ENCODE data around the gene SPDYE1.
A peak's percentile ranks its signal among the peaks of the same experiment; 100 is the strongest.

The SPDYE1 gene

GRCh38 chr7:44046321-44047061 lies 48.8 kb downstream of the SPDYE1 start:
- ATAC-seq = peak; percentile 86
- peaks cover 57% of the 10 kb centered on the region for H3K36me3 Mint-ChIP-seq
- DNase-seq (ENCODE audit: low spot score in 2 of 2) = no peak
- peak overlapping the region; percentile 89 for H3K27ac Mint-ChIP-seq
- H3K9me3 Mint-ChIP-seq = no peaks in the 10 kb centered on the region
- peaks cover 55% of the 10 kb centered on the region for H3K4me1 Mint-ChIP-seq
- peak overlapping the region; percentile 80 for H3K4me3 Mint-ChIP-seq

DNA sequence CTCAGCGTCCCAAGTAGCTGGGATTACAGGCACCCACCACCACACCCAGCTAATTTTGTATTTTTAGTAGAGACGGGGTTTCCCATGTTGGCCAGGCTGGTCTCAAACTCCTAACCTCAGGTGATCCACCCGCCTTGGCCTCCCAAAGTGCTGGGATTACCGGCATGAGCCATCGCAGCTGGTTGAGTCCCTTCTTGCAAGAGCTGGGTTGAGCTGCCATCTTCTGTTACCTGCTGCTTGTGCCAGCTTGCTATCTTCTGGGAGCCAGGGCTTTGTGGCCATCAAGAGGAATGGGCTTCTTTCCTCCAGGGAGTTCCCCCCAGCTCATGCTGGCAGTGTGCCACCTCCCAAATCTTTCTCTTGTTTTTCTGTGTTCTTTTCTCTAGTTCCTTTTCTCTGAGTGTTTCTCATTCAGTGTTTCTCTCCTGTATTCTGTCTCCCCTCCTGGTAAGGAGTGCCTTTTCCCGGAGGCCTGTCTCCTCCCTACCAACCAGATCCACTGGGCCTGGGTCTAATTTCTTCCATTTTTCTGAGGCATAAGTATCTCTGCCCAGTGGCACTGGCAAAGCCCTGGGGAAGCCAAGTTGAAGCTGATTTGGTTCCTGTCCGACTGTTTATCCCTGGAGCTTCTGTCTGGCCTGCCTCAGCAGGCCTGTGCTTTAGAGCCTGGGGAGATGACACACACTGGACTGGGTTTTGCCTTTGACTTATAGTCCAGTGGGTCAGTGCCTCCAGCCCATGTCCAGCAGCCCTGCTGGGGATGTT lies 50.5 kb downstream of the SPDYE1 start:
- peak overlapping the region; percentile 86 for H3K27ac Mint-ChIP-seq
- DNase-seq (ENCODE audit: low spot score in 2 of 2) = no peak
- no peaks in the 10 kb centered on the region for H3K9me3 Mint-ChIP-seq
- peaks cover 74% of the 10 kb centered on the region for H3K36me3 Mint-ChIP-seq
- peak overlapping the region; percentile 34 for H3K4me3 Mint-ChIP-seq
- H3K4me1 Mint-ChIP-seq = peaks cover 55% of the 10 kb centered on the region
- no peak for ATAC-seq

DNA sequence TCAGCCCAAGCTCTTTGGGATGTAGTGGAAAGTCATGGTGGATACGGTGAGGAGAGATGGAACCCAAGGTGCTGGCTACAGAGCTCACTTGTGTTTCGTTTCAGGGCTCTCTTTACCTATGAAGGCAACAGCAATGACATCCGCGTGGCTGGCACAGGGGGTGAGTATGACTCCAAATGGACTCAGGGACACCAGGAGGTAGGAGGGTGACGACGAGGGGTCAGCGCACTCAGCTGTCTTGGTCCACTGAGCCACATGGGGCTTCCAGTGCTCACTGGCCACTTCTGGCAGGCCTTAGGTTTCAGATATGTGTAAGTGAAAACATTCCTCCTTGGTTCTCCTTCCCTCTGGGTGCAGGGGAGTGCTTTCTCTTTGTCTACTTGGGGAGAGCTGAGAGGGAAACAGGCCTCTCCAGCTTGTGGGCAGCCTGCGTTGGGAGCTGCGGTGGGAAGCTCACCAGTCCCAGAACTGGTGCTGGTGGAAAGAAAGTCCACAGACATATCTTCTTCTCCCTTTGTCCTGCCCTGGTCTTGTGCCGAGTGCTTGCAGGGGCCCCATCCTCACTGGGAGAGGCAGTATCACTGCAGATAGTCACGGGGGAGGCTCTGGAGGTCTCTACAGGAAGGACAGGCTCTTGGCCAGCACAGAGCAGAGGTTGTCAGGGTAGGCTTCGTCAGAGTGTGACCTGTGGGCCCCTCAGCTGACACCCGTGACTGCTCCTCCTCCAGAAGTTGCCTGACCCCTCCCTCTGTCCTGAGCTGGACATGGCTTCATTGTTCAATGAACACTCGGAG lies 52.6 kb downstream of the SPDYE1 start:
- DNase-seq (ENCODE audit: low spot score in 2 of 2) (no peak), ATAC-seq (no peak)
- peak overlapping the region; percentile 77 for H3K27ac Mint-ChIP-seq
- no peak overlapping the region for H3K4me3 Mint-ChIP-seq
- H3K4me1 Mint-ChIP-seq = peaks cover 54% of the 10 kb centered on the region
- peaks cover 94% of the 10 kb centered on the region for H3K36me3 Mint-ChIP-seq
- no peaks in the 10 kb centered on the region for H3K9me3 Mint-ChIP-seq

- DNase-seq (ENCODE audit: low spot score in 2 of 2) (no peak), ATAC-seq (no peak)
- Mint-ChIP-seq H3K9me3 (no peaks in the 10 kb centered on the region), H3K4me3 (no peak overlapping the region), H3K27ac (peak overlapping the region; percentile 77), H3K36me3 (peaks cover 94% of the 10 kb centered on the region), H3K4me1 (peaks cover 50% of the 10 kb centered on the region)
These were observed 53.3 kb downstream of the SPDYE1 start for GRCh38 chr7:44050915-44051560.

DNA sequence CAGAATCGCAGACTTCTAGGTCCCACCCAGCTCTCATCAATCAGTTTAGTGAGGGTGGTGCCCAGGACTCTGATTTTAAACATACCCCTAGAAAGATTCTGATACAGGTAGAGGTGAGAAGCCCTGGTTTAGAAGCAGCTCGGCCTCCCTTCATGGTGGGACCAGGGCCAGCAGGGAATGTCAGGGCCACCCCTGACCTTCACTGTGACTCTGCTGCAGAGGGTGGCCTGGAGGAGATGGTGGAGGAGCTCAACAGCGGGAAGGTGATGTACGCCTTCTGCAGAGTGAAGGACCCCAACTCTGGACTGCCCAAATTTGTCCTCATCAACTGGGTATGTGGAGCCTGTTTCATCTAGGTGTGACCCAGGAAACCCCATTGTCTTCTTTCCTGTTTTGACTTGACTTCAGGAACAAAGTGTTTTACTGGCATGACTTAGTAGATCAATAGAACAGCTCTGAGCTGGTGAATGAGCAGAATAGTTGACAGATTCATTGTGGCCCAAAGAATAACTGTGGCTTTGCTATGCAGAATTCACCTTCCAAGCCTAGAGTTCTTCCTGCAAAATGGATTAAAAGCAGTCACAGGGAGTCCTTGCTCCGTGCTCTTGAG lies 54.0 kb downstream of the SPDYE1 start:
- H3K4me3 Mint-ChIP-seq = no peak overlapping the region
- peaks cover 46% of the 10 kb centered on the region for H3K4me1 Mint-ChIP-seq
- H3K36me3 Mint-ChIP-seq = peaks cover 94% of the 10 kb centered on the region
- no peaks in the 10 kb centered on the region for H3K9me3 Mint-ChIP-seq
- H3K27ac Mint-ChIP-seq = no peak overlapping the region
- ATAC-seq (no peak), DNase-seq (ENCODE audit: low spot score in 2 of 2) (no peak)

- Mint-ChIP-seq H3K27ac (no peak overlapping the region), H3K4me1 (peaks cover 44% of the 10 kb centered on the region), H3K4me3 (no peak overlapping the region), H3K9me3 (no peaks in the 10 kb centered on the region), H3K36me3 (peaks cover 100% of the 10 kb centered on the region)
- ATAC-seq (no peak), DNase-seq (ENCODE audit: low spot score in 2 of 2) (no peak)
These were observed 55.2 kb downstream of the SPDYE1 start for GRCh38 chr7:44052771-44053365.

- ATAC-seq = no peak
- H3K4me3 Mint-ChIP-seq = no peak overlapping the region
- peaks cover 30% of the 10 kb centered on the region for H3K4me1 Mint-ChIP-seq
- no peaks in the 10 kb centered on the region for H3K9me3 Mint-ChIP-seq
- no peak overlapping the region for H3K27ac Mint-ChIP-seq
- no peak for DNase-seq (ENCODE audit: low spot score in 2 of 2)
- H3K36me3 Mint-ChIP-seq = peaks cover 91% of the 10 kb centered on the region
These were observed 59.0 kb downstream of the SPDYE1 start for GRCh38 chr7:44056681-44057080.

DNA sequence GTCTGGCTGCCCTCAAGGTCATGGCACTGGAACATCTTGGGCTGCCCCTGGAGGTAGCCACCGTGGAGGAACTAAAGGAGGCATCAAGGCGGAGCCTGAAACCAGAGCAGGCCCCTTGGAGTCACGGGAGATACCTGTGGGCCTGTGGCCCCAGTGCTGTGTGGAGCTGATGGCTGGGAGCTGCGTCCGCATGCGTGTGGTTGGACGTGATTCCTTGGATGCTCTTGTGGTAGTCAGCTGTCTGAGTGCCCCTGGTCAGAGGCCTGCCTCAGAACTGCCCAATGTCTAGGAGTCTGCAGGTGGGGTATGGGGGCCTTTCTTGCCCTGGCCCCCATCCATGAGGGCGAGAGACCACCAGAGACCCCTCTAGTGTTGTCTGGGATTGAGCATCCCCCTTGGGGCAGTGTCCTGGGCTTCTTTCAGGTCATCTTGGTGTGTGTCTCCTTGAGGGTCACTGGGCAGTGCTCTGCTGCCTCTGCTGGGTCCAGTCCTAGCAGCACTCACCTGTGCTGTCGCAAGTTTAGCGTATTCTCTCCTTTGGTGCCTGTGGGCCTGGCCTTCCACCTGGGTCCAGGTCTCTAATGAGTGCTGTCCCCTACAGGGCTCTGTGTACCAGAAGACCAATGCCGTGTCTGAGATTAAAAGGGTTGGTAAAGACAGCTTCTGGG lies 59.6 kb downstream of the SPDYE1 start:
- no peak overlapping the region for H3K4me3 Mint-ChIP-seq
- H3K9me3 Mint-ChIP-seq = no peaks in the 10 kb centered on the region
- peak overlapping the region; percentile 85 for H3K27ac Mint-ChIP-seq
- ATAC-seq (no peak), DNase-seq (ENCODE audit: low spot score in 2 of 2) (no peak)
- peaks cover 85% of the 10 kb centered on the region for H3K36me3 Mint-ChIP-seq
- peaks cover 30% of the 10 kb centered on the region for H3K4me1 Mint-ChIP-seq

DNA sequence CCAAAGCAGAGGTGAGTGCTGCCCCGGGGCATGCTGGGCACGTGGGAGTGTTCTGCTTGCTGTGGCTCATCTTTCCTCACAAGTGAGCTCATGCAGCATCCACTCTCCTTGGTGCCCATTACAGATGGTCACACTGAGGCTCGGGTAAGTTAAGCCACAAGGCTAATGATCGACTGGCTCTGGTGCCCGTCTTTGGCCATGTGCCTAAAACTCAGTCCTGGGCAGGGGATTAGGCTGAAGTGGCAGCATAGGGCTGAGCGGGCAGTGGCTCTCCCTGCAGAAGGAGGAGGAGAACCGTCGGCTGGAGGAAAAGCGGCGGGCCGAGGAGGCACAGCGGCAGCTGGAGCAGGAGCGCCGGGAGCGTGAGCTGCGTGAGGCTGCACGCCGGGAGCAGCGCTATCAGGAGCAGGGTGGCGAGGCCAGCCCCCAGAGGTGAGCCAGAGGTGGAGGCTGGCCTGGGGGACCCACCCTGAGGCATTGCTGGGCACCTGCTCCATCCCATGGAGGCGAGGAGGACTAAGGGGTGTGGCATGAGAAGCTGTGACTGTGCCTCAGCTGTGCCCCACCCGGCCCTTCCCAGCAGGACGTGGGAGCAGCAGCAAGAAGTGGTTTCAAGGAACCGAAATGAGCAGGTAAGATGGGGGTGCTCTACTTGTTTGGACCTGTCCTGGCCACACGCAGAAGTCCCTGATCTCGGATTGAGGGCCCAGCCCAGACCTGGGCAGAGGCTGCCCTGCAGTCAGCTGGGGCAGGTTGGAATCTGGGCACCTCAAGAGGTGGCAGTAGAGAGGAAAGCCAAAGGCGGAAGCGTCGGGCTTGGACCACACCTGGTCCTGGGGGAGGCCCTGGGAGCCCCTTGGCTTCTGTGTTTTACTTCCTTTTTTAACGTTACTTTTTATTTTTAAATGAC lies 60.4 kb downstream of the SPDYE1 start:
- ATAC-seq (no peak), DNase-seq (ENCODE audit: low spot score in 2 of 2) (no peak)
- Mint-ChIP-seq H3K27ac (peak overlapping the region; percentile 85), H3K36me3 (peaks cover 82% of the 10 kb centered on the region), H3K4me1 (peaks cover 30% of the 10 kb centered on the region), H3K4me3 (no peak overlapping the region), H3K9me3 (no peaks in the 10 kb centered on the region)

GRCh38 chr7:44058759-44059218 lies 61.1 kb downstream of the SPDYE1 start:
- Mint-ChIP-seq H3K36me3 (peaks cover 81% of the 10 kb centered on the region), H3K9me3 (no peaks in the 10 kb centered on the region), H3K4me1 (peaks cover 30% of the 10 kb centered on the region), H3K27ac (no peak overlapping the region), H3K4me3 (no peak overlapping the region)
- DNase-seq (ENCODE audit: low spot score in 2 of 2) (no peak), ATAC-seq (no peak)

DNA sequence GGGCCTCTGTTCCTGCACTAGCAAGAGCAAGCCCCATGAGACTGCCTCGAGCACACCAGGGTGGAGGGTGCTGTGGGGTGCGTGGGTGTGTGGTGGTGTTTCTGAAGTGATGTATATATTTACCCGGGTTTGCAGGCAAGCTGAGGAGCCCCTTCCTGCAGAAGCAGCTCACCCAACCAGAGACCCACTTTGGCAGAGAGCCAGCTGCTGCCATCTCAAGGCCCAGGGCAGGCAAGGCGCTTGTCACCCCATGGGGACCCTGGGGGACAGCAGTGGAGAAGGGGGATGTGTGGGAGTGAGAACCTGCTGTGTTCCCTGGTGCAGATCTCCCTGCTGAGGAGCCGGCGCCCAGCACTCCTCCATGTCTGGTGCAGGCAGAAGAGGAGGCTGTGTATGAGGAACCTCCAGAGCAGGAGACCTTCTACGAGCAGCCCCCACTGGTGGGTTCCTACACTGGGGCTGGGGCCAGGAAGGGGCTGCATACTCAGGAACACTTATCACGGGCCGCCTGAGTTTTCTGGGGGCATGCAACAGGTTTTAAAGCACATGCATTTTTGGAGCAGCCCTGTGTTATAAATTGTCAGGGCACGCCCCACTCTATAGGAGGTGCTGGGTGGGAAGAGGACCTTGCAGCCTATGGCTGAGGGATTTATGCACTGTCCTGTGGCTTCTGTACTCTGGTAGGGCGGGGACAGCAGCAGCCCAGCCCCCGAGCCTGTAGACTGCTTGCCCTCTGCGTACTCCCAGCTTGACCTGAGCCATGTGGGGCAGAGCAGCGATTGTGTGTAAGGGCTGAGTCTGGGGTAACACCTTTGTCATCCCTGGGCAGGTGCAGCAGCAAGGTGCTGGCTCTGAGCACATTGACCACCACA lies 61.8 kb downstream of the SPDYE1 start:
- DNase-seq (ENCODE audit: low spot score in 2 of 2) (no peak), ATAC-seq (peak; percentile 46)
- Mint-ChIP-seq H3K9me3 (no peaks in the 10 kb centered on the region), H3K4me1 (peaks cover 29% of the 10 kb centered on the region), H3K27ac (no peak overlapping the region), H3K4me3 (no peak overlapping the region), H3K36me3 (peaks cover 79% of the 10 kb centered on the region)

All from stimulated activated effector memory CD8-positive, alpha-beta T cell treated with anti-CD3 and anti-CD28 coated beads, Interleukin-12 subunit alpha, Interleukin-12 subunit beta, amount 100 ng/mL, for 72 hours (primary cell).